Spleen (tissue), 7 donors: ENCODE data around the gene TMEM147.
A peak's percentile ranks its signal among the peaks of the same experiment; 100 is the strongest.

Experiments used
- CTCF ChIP-seq, 11 experiments: fragments of 200-600 bp in 7 of 11; fragments of 450-650 bp in 4 of 11; sonication (generic) in 4 of 11; IDR thresholded peaks in 8 of 11; conservative IDR thresholded peaks in 3 of 11; 1 replicate in 7 of 11; 2 replicates in 4 of 11; pipeline versions ENCODE4 v1.4.0 to v1.8.0; 2016 to 2021; ENCODE audit warnings: antibody characterized with exemption in 11 of 11, inconsistent platforms in 4 of 11, mild to moderate bottlenecking in 1 of 11
- POLR2AphosphoS5 ChIP-seq, 3 donors: sonication (generic); formaldehyde crosslinking; IDR thresholded peaks; one replicate each; pipeline ENCODE4 v1.5.1; 2017; ENCODE audit warnings: antibody characterized with exemption in 3 of 3
- donor health status: DM: no; HTN: no; CAD: no; lungs with moderate emphysema.
- donor health status: DM: no; HTN: no; CAD: no.
- donor health status: DM: no; HTN: no; CAD: no.

GRCh38 chr19:35533822-35534392, 11.5 kb upstream of the TMEM147 start:
- no peak for TF ChIP-seq CTCF (IDR thresholded peaks at IDR 0.05 in 8 of 11, conservative IDR thresholded peaks at IDR 0.05 in 3 of 11)
- TF ChIP-seq POLR2AphosphoS5 (IDR thresholded peaks at IDR 0.05): peak; percentile 32 to 70 (median 48)
